PC-9 (cell line): ENCODE results near the gene CWF19L2.

Source experiments
- CTCF ChIP-seq: fragments of 200-600 bp; sonication (generic); conservative IDR thresholded peaks from 2 replicates; pipeline ENCODE4 v1.6.1; 2017; ENCODE audit warnings: mixed run types, antibody characterized with exemption, mild to moderate bottlenecking, moderate library complexity
- EZH2 ChIP-seq: fragments of 200-600 bp; sonication (generic); IDR thresholded peaks from 2 replicates; pipeline ENCODE4 v1.8.0; 2017; ENCODE audit warnings: antibody characterized with exemption, low read depth

- TF ChIP-seq CTCF (no peak), EZH2 (no peak)
Measured at GRCh38 chr11:107385361-107385981, 72.2 kb downstream of the CWF19L2 start.
